Heart right ventricle (tissue), 16 donors: ENCODE measurements around the gene GAL3ST2. TPM values are rescaled to one million over a fixed set of nuclear protein-coding genes. Genes with fewer than 3 reads are reported as not detected.
A peak's percentile ranks its signal among the peaks of the same experiment; 100 is the strongest.

Source experiments
- ATAC-seq, 8 donors: fragments of 200-7000 bp; cut with Tn5 transposase; one replicate each; pipeline ENCODE4 v1.9.1; 2020; ENCODE audit warnings: mild to moderate bottlenecking in 8 of 8, moderate library complexity in 8 of 8, moderate number of reproducible peaks in 1 of 8
- DNase-seq, 2 donors: peaks; one replicate each; pipeline ENCODE4 v3.0.0-alpha.2; 2020
- H3K27ac ChIP-seq, 10 donors: fragments of 200-600 bp; sonication (generic) in 2 of 10; one replicate each; pipeline versions ENCODE4 v1.5.0 to v1.8.0; 2020 to 2022; ENCODE audit warnings: mild to moderate bottlenecking in 3 of 10
- H3K27me3 ChIP-seq, 7 donors: fragments of 200-600 bp; one replicate each; pipeline ENCODE4 v1.8.0; 2021 to 2022; ENCODE audit warnings: mild to moderate bottlenecking in 2 of 7
- H3K36me3 ChIP-seq, 9 donors: fragments of 200-600 bp; sonication (generic) in 1 of 9; one replicate each; pipeline versions ENCODE4 v1.5.0 to v1.8.0; 2020 to 2022; ENCODE audit warnings: mild to moderate bottlenecking in 2 of 9
- H3K4me1 ChIP-seq, 9 donors: fragments of 200-600 bp; sonication (generic) in 1 of 9; one replicate each; pipeline versions ENCODE4 v1.5.0 to v1.8.0; 2020 to 2022; ENCODE audit warnings: mild to moderate bottlenecking in 4 of 9
- H3K4me3 ChIP-seq, 10 donors: fragments of 200-600 bp; sonication (generic) in 2 of 10; one replicate each; pipeline versions ENCODE4 v1.5.0 to v1.8.0; 2020 to 2022; ENCODE audit warnings: mild to moderate bottlenecking in 7 of 10, moderate library complexity in 2 of 10
- H3K9me3 ChIP-seq, 11 donors: fragments of 200-600 bp in 10 of 11; sonication (generic) in 2 of 11; one replicate each; pipeline versions ENCODE4 v1.5.0 to v1.8.0; 2013 to 2022; ENCODE audit warnings: mild to moderate bottlenecking in 2 of 11, control low read depth in 1 of 11, moderate library complexity in 1 of 11
- WGBS, 2 donors: extraction: QIAGEN DNeasy Blood & Tissue Kit; methylation state at CpG; one replicate each; pipeline ENCODE4 v1.1.7; 2013; ENCODE audit warnings: inconsistent platforms in 1 of 2; 5-methylcytosine and 5-hydroxymethylcytosine counted together
- intact Hi-C, 10 donors: fragments of 100-400 bp; cut with DNase I; formaldehyde crosslinking; loops; one replicate each; pipeline versions ENCODE4 v1.11.1 to v1.14.2; 2022
- polyA plus RNA-seq, 2 donors: library from polyadenylated mRNA; stranded (reverse); fragments of 200-250 nt; gene quantifications; one replicate each; pipeline ENCODE4 v1.2.3, GENCODE V29; 2013
- total RNA-seq, 10 donors: library from RNA; stranded (reverse); fragmentation: NEBNext Ultra II Directional in 3 of 10; extraction: Animal tissue kit (Norgen Biotek cat#: 25700) in 3 of 10; gene quantifications; one replicate each; pipeline versions ENCODE4 v1.2.1 to v1.2.4, GENCODE V29; 2021 to 2023
- TF ChIP-seq, protein P1 (sequence below), 9 donors: fragments of 200-600 bp; sonication (generic) in 2 of 9; IDR thresholded peaks; one replicate each; pipeline versions ENCODE4 v1.5.0 to v1.8.0; 2021 to 2022; ENCODE audit warnings: antibody characterized with exemption in 9 of 9, mild to moderate bottlenecking in 5 of 9, moderate library complexity in 1 of 9
- donor health status: Arrhythmogenic right ventricular cardiomyopathy.
- donor health status: ischemic (EF 13 %, LVEDD 7.1; RV severe dilation, severe dysfunction).
- donor health status: healthy with polysubstance abuse.
- donor health status: DM: no; HTN: yes; CAD: no.
- donor health status: DM: no; HTN: no; CAD: no.
- donor health status: ischemic (EF 25% LVEDD 6.9; RV normal size, moderate dysfunction).
- donor health status: ischemic (EF 25% LVEDD 5.7; RV mildly dilated, moderate dysfunction).
- donor health status: healthy.
- donor health status: DM: yes; HTN: yes; CAD: no.
- donor health status: Ischemic cardiomyopathy.
- donor health status: ischemic (EF 35%, LVEDD 5.7; RV mildly dilated, moderate dysfunction).
- donor health status: nonischemic (EF 11% LVEDD 7.7; RV severe dilation, severe dysfunction).
- donor health status: DM: yes; HTN: yes; CAD: no.
- donor health status: PGD.
- donor health status: ischemic (EF 29% LVEDD 5.4; RV normal size, mild dysfunction).
- donor health status: nonischemic (EF 23%, LVEDD 6.1; RV moderate dilation, normal function).

Gene GAL3ST2
- total and polyA plus RNA-seq, 12 donors, result 0.19 to 0.28 (median 0.23) TPM; not detected in 9

DNA sequence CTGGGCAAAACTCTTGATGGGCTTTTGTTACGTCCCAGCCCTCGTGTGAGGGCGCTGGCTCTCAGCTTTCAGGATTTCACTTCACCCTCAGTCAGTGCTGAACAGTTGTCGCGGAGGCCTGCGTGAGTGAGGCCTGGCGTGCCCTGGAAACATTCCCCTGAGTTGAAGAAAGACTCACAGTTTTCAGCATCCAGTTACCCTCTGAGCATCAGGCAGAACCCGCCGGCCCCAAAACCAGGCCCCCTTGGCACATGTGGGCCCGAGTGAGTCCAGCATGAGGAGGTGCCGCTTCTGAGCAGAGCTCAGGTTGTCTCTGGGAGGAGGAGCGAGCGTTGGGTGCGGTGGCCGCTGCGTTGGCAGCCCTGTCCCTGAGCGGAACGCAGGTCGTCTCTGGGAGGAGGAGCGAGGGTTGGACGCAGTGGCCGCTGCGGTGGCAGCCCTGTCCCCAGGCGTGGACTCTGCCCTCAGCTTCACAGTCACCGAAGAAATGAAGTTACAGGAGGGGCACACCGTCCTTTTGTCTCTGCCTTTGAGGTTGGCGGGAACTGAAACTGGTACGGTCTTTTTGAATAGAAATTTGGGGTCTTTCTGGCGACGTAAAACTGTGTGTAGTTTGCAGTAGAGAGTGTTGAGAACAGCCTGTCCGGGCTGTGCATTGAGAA is 32.2 kb downstream of the GAL3ST2 start, which contains the start of gene NEU4:
Gene NEU4, plus strand, starts transcription at position 473 of the 662 bp plus-strand sequence. CDS start 5,292 bp downstream, outside the sequence.
- peaks cover 0 to 11% (median 10%) of the 10 kb centered on the region in 7 donors for H3K27me3 ChIP-seq
- intact Hi-C loops, result loop anchor here in 2 of 10 donors (10.0 kb wide), 1 partner anchor 56 kb away; the partner anchor contains the start of gene RTP5 (in 2 of the 2)
- no peak for ATAC-seq
- H3K9me3 ChIP-seq, result no peaks in the 10 kb centered on the region
- H3K27ac ChIP-seq, result peak within 1 kb of the TSS in 7 of 10 donors; percentile 34 to 89 (median 80)
- TF ChIP-seq, protein P1, sequence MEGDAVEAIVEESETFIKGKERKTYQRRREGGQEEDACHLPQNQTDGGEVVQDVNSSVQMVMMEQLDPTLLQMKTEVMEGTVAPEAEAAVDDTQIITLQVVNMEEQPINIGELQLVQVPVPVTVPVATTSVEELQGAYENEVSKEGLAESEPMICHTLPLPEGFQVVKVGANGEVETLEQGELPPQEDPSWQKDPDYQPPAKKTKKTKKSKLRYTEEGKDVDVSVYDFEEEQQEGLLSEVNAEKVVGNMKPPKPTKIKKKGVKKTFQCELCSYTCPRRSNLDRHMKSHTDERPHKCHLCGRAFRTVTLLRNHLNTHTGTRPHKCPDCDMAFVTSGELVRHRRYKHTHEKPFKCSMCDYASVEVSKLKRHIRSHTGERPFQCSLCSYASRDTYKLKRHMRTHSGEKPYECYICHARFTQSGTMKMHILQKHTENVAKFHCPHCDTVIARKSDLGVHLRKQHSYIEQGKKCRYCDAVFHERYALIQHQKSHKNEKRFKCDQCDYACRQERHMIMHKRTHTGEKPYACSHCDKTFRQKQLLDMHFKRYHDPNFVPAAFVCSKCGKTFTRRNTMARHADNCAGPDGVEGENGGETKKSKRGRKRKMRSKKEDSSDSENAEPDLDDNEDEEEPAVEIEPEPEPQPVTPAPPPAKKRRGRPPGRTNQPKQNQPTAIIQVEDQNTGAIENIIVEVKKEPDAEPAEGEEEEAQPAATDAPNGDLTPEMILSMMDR (IDR thresholded peaks at IDR 0.05), result no peak
- peaks cover 10 to 38% (median 28%) of the 10 kb centered on the region in 9 donors for H3K4me1 ChIP-seq
- H3K36me3 ChIP-seq, result no peaks in the 10 kb centered on the region
- 90% methylated on average over 31 of the region's 31 CpGs for WGBS, 2 donors
- H3K4me3 ChIP-seq, result no peak within 1 kb of the TSS
- no peak for DNase-seq

DNA sequence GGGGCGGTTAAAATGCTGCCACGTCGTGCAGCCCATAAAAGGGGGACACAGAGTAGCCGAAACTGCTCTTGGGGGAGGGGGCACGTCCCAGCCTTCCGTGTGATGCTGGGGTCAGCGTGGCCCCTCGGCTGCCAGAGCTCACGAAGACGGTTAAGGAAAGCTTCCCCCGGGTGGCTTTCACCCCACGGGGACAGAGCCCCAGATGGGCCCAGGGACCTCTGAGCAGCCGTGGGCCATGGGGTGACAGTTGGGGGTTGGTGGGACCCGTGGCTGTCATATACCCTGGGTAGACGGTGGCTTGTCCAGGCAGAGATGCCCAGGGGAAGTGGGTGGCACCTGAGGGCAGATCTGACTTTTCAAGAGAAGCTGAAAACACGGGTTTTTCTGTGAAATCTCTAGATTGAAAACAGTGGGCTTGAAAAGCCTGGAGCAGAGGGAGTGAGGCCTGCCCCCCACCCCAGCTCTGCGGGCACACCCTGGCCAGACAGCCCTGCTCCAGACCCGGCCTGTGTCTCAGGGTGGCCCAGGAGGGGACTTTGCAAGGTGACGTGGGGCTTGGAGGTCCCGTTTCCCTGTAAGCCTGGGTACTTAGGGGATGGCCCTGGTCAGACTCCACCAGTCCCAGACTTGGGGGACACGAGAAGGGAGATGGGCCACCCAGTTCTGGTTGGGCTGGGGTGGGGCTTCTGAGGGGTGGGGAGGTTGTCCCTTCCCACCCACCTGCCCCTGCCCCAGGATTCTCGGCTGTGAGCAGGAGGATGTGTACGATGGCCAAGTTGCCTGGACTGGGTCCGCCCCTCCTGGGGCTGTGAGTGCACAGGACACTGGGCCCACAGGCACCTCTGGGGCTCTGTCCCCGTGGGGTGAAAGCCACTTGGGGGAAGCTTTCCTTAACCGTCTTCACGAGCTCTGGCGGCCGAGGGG is 33.0 kb downstream of the GAL3ST2 start:
- H3K27ac ChIP-seq, result peak overlapping the region in 7 of 10 donors; percentile 34 to 89 (median 80)
- TF ChIP-seq, protein P1 (IDR thresholded peaks at IDR 0.05), result no peak
- no peak for ATAC-seq
- intact Hi-C loops, result loop anchor here in 2 of 10 donors (10.0 kb wide), 1 partner anchor 55 kb away; the partner anchor contains the start of gene RTP5 (in 2 of the 2)
- no peak for DNase-seq
- H3K4me1 ChIP-seq, result peaks cover 3 to 30% (median 22%) of the 10 kb centered on the region in 9 donors
- H3K4me3 ChIP-seq, result no peak overlapping the region
- H3K9me3 ChIP-seq, result no peaks in the 10 kb centered on the region
- H3K27me3 ChIP-seq, result peaks cover 0 to 3% (median 2%) of the 10 kb centered on the region in 7 donors
- no peaks in the 10 kb centered on the region for H3K36me3 ChIP-seq
- 82 to 83% methylated on average over 29 of the region's 29 CpGs for WGBS, 2 donors

DNA sequence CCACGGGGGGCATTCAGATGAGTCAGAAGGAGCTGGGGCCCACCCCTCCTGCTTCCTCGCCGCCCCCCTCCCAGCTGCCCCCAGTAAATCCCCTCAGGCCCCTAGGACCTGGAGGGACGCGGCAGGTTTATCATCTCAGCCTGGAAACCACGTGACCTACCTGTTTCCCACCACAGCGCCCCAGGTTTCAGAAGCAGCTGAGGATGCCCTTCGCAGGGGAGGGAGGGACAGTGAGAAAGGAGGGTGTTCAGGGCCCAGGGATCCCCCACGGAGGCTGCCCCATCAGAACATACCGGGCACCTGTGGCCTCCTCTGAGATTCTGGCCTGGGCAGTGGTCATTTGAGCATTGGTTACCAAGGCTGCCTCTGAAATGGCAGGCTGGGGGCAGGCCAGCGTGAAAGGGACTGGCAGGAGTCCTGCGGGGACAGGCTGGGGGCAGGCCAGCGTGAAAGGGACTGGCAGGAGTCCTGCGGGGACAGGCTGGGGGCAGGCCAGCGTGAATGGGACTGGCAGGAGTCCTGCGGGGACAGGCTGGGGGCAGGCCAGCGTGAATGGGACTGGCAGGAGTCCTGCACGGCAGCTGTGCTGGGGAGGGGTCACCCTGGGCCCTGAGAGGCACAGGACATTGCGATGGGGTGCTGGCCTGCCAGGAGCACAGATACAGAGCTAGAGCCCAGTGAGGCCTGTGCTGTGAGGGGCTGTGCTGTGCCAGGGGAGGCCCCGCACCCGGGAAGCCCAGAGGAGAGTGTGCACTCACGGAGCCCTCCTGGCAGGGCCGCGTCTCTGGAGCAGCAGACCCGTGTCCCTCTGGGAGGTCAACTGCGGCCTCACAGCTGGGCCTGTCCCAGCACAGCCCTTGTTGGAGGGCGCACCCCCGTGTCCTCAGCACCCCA is 33.9 kb downstream of the GAL3ST2 start:
- peaks cover 3 to 28% (median 18%) of the 10 kb centered on the region in 9 donors for H3K4me1 ChIP-seq
- 54 to 58% methylated on average over 27 to 28 of the region's 28 CpGs for WGBS, 2 donors
- TF ChIP-seq, protein P1 (IDR thresholded peaks at IDR 0.05), result peak in 1 of 9 donors; percentile 4
- peak; percentile 17 to 90 (median 74) for ATAC-seq
- DNase-seq, result peak; percentile 35 to 74
- no peaks in the 10 kb centered on the region for H3K36me3 ChIP-seq
- H3K9me3 ChIP-seq, result no peaks in the 10 kb centered on the region
- intact Hi-C loops, result no loop called here
- H3K27ac ChIP-seq, result peak overlapping the region in 9 of 10 donors; percentile 45 to 89 (median 77)
- peaks cover 0 to 4% (median 0%) of the 10 kb centered on the region in 7 donors for H3K27me3 ChIP-seq
- H3K4me3 ChIP-seq, result peak overlapping the region in 2 of 10 donors; percentile 20 to 22
